NCI-H2196 (cell line): Measurements from ENCODE around the gene MAPK14.
"Not testable (repeated sequence)": the region's sequence is repeated elsewhere in the genome, so short reads cannot be mapped to it uniquely, and the experiment has no call there.

ENCODE experiments used
- DNase-seq: peaks from one replicate; lab custom pipeline; 2025; ENCODE audit not compliant: unreplicated experiment; lab: John Stamatoyannopoulos, UW

Gene MAPK14

GRCh38 chr6:36027501-36028087 lies at the start of gene MAPK14:
MAPK14 (plus strand) TSS chr6:36027808; CDS start chr6:36028158, 350 bp downstream.
- DNase-seq, result peak; percentile 100

- not testable (repeated sequence) for DNase-seq
These were observed 47.5 kb upstream of the MAPK14 start for GRCh38 chr6:35980126-35980525.

GRCh38 chr6:35980991-35981645 lies 46.5 kb upstream of the MAPK14 start:
- DNase-seq, result no peak

GRCh38 chr6:35984701-35985100 lies 42.9 kb upstream of the MAPK14 start:
- DNase-seq, result no peak

- DNase-seq, result not testable (repeated sequence)
These were observed 39.6 kb upstream of the MAPK14 start for GRCh38 chr6:35988047-35988446.

- no peak for DNase-seq
These were observed 34.5 kb upstream of the MAPK14 start for GRCh38 chr6:35993150-35993549.

GRCh38 chr6:36000451-36000850 lies 27.2 kb upstream of the MAPK14 start:
- DNase-seq, result no peak

GRCh38 chr6:36015666-36016065 lies 11.9 kb upstream of the MAPK14 start:
- DNase-seq, result no peak

GRCh38 chr6:36018339-36018738 lies 9.3 kb upstream of the MAPK14 start:
- DNase-seq, result no peak

- no peak for DNase-seq
These were observed 8.4 kb upstream of the MAPK14 start for GRCh38 chr6:36019167-36019566.

- no peak for DNase-seq
These were observed 7.5 kb upstream of the MAPK14 start for GRCh38 chr6:36020154-36020553.

GRCh38 chr6:36023996-36024795 lies 3.4 kb upstream of the MAPK14 start, which contains the start of gene SLC26A8:
SLC26A8 (minus strand) TSS chr6:36024641; CDS start chr6:36019707, 4,934 bp downstream.
- no peak for DNase-seq

GRCh38 chr6:36025260-36025931 lies 2.2 kb upstream of the MAPK14 start:
- no peak for DNase-seq

- no peak for DNase-seq
These were observed 1.7 kb upstream of the MAPK14 start for GRCh38 chr6:36025932-36026327.

- DNase-seq, result no peak
These were observed 674 bp downstream of the MAPK14 start for GRCh38 chr6:36028088-36028876.

- peak; percentile 25 for DNase-seq
These were observed 1.3 kb downstream of the MAPK14 start for GRCh38 chr6:36028877-36029324.

GRCh38 chr6:36029464-36029863 lies 1.9 kb downstream of the MAPK14 start:
- no peak for DNase-seq

- DNase-seq, result no peak
These were observed 4.7 kb downstream of the MAPK14 start for GRCh38 chr6:36032261-36032660.

- not testable (repeated sequence) for DNase-seq
These were observed 5.5 kb downstream of the MAPK14 start for GRCh38 chr6:36033144-36033543.

- DNase-seq, result no peak
These were observed 6.3 kb downstream of the MAPK14 start for GRCh38 chr6:36033935-36034334.
